HG03565 (cell line): ENCODE data around the gene MCFD2.

Experiments used
- ATAC-seq: cut with Tn5 transposase; IDR thresholded peaks from one replicate; pipeline ENCODE4 v1.9.1; 2021; ENCODE audit warnings: mild to moderate bottlenecking, moderate library complexity; ENCODE audit not compliant: unreplicated experiment

Gene MCFD2

DNA sequence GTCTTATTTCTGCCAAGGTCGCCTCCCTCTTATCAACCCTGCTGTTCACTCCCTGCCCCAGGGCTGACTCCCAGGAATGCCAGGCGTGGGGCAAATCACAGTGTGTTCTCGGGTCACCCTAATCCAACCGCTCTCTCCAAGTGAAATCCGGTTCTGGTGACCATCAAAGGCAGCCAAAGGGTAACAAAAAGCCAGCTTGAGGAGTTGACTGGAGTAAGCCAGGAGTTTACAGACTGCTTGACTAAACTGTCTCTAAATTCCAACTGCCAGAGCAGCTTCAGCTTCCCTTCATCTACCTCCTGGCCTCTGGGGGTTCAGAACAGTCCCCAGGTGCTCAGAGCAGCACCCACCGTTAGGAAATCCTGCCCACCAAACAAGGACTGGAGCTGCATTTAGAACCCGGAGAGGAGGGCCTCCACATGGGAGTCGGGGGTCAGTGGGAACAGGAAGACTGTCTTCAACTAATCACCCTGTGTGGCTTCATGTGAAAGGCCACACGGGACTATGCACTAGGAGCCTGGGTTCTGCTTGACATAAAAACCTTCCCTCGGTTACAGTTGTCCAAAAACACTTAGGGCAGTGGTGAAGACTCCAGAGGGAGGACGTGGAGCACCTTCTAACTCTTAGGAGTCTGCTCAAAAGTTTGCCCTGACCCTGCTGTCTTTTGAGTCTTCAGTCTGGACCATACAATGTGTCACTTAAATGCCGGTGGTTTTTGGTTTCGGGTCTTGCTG lies 24.2 kb upstream of the MCFD2 start:
- ATAC-seq: no peak

- ATAC-seq: no peak
These were observed 21.9 kb upstream of the MCFD2 start for GRCh38 chr2:46937471-46937901.

DNA sequence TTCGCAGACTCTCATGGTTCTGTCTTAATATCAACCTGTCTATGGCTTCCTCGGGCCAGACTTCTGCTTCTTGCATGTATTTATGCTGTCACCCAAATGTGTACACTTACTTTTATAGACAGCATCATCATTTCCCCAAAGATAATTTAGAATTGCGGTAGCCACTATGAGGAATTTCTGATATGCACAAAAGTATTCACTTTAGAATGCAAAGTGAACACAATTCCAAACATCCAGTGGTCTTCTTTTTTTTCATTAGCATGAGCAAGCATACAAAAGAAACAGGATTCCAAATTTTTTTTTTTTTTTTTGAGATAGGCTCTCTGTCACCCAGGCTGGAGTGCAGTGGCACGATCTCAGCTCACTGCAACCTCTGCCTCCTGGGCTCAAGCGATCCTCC lies 21.0 kb upstream of the MCFD2 start:
- no peak for ATAC-seq

DNA sequence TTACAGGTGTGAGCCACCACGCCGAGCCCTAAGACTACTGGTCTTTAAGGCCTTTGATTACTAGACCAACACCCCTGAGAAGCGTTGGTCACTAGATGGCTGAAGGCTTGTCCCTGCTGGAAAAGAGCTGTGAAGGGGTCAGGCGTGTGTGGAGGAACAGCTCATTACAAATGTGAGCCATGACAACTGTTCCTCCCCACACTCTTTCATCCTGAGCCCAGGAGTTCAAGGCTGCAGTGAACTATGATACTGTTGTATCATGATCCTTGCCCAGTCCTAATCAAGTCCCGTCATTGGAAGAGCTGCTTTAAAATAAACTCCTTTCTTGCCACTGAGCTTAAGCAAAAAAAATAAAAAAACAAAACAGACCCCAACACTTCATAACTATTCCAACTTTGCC lies 19.5 kb upstream of the MCFD2 start:
- no peak for ATAC-seq

- ATAC-seq: no peak
These were observed 14.0 kb upstream of the MCFD2 start for GRCh38 chr2:46929612-46930011.

- no peak for ATAC-seq
These were observed 11.3 kb upstream of the MCFD2 start for GRCh38 chr2:46926863-46927262.

- ATAC-seq: no peak
These were observed 10.1 kb upstream of the MCFD2 start for GRCh38 chr2:46925474-46926351.

DNA sequence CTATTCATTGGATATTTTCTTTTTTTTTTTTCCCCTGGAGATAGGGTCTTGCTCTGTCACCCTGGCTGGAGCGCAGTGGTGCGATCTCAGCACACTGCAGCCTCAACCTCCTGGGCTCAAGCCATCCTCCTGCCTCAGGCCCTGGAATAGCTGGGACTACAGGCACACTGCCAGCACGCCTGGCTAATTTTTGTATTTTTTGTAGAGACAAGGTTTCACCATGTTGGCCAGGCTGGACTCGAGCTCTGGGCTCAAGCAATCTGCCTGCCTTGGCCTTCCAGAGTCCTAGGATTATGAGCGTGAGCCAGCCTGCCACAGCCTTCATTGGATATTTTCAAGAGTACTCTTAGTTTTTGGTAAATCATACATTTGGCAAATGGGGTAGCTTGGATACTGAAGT lies 9.0 kb upstream of the MCFD2 start:
- no peak for ATAC-seq

DNA sequence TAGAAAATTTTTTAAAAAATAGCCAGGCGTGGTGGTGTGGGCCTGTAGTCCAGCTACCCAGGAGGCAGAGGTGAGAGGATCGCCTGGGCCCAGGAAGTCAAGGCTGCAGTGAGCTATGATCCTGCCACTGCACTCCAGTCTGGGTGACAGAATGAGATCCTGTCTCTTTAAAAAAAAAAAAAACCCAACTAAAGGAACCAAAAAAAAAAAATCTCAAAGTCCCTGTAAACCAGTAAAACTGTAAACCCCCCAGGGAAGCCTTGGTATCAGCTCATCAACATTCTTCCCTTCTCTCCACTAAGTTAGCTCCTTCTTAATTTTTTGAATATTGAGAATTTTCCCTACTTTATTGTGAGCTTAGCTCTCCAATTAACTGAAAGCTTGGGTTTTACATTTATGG lies 8.4 kb upstream of the MCFD2 start:
- ATAC-seq: no peak

DNA sequence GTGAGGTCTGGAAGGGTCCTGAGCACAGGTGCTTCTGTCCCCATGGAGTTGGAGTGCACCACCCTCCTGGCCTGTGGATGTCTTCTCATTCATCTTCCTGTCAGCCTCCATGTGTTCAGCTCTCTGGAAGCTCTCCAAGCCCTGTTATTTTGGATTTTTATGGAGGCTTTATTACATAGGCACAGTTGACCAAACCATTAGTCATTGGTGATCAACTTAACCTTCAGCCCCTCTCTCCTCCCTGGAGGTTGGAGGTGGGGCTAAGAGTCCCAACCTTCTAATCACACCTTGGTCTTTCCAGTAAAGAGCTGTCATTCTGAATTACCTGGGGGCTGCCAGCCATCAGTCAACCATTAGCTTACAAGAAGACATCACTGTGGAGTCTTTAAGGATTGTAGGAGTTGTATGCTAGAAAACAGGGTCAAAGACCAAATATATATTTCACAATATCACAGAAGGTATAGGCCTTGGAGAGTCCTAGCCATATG lies 7.5 kb upstream of the MCFD2 start:
- no peak for ATAC-seq

- no peak for ATAC-seq
These were observed 7.0 kb upstream of the MCFD2 start for GRCh38 chr2:46922606-46923005.

DNA sequence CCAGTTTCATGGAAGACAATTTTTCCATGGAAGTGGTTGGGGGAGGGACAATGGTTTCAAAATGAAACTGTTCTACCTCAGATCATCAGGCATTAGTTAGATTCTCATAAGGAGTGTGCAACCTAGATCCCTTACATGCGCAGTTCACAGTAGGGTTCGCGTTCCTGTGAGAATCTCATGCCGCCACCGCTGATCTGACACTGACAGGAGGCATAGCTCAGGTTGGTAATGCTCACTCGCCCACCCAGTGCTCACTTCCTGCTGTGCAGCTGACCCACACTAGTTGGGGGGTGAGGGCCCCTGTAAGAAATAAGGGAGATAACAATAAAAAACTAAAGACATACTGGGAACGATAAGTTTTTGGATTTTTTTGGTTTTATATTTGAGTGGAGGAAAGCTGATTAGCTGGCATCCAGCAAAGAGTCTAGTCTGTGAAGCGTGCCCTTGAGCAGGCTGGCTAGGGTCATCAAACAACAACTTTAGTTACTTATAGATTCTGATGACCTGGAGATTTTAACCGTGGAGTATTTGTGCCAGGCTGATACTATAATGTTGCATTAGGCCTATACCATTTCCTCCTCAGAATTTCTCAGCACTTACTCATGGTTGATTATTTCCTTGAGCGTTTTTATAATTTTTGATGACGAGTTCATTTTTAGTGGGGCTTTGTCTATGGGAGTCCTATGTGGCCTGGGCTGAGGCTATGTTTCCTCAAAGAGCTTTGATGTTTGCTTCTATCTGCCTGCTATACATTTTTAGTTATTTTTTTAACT lies 6.3 kb upstream of the MCFD2 start:
- ATAC-seq: no peak

DNA sequence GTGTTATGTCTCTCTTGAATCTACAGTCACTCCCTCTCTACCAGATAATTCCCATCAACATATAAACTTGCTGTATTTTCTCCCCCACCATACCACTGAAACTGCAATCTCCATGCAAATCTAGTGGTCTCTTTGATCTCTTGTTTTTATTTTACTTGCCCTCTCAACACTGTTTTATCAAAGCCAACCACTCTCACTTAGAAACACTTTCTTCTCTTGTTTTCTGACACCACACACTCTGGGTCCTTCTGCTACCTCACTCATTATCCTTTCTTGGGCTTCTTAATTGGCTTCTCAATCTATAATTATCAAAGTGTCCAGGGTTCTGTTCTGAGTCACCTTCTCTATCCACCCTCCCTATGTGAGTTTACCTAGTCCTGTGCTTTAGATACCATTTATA lies 2.0 kb upstream of the MCFD2 start:
- no peak for ATAC-seq

GRCh38 chr2:46915811-46916630 lies 415 bp upstream of the MCFD2 start:
- peak; percentile 79 for ATAC-seq

- ATAC-seq: no peak
These were observed 902 bp downstream of the MCFD2 start for GRCh38 chr2:46914578-46915230.

- ATAC-seq: no peak
These were observed 1.9 kb downstream of the MCFD2 start for GRCh38 chr2:46913471-46914381.

- peak; percentile 84 for ATAC-seq
These were observed 5.7 kb downstream of the MCFD2 start for GRCh38 chr2:46909771-46910419.

DNA sequence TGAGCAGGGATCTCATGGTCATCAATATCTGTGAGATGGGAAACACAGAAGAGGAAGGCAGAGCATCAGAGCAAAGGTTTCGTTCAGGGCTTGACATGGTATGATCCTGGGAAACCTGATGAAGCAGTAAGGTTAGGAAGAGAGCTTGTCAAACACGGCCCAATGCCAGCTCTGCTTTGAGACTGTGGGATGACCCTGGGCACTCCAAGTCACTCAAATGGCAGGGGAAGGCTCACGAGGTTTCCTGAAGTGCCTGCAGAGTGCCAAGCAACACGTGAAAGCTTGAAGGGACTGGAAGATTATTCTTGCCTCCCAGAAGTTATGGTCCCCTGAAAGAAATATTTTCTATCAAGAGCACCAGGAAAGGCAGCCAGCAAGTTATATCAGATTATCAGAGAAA lies 6.5 kb downstream of the MCFD2 start:
- ATAC-seq: no peak
